Nephron (organoid): ENCODE results near the gene NTM.
A peak's percentile ranks its signal among the peaks of the same experiment; 100 is the strongest.

Experiments used
- H3K27ac Mint-ChIP-seq, 3 experiments: 2 replicates each; pipeline ENCODE4 v1.8.0; 2020; ENCODE audit warnings: mixed read lengths in 3 of 3, mild to moderate bottlenecking in 2 of 3, moderate library complexity in 1 of 3
- H3K27me3 Mint-ChIP-seq: 2 replicates; pipeline ENCODE4 v1.8.0; 2021; ENCODE audit warnings: low read depth, mild to moderate bottlenecking, moderate library complexity, mixed read lengths
- H3K36me3 Mint-ChIP-seq: 2 replicates; pipeline ENCODE4 v1.8.0; 2020; ENCODE audit warnings: low read depth, mixed read lengths
- H3K4me1 Mint-ChIP-seq: 2 replicates; pipeline ENCODE4 v1.8.0; 2020; ENCODE audit warnings: mixed read lengths
- H3K4me3 Mint-ChIP-seq, 3 experiments: 2 replicates each; pipeline ENCODE4 v1.8.0; 2020; ENCODE audit warnings: mild to moderate bottlenecking in 3 of 3, mixed read lengths in 3 of 3, moderate library complexity in 2 of 3
- H3K9me3 Mint-ChIP-seq: 2 replicates; pipeline ENCODE4 v1.8.0; 2020; ENCODE audit warnings: mixed read lengths
- CTCF ChIP-seq, 3 experiments: fragments of 200-600 bp; sonication (generic); IDR thresholded peaks; one replicate each; pipeline ENCODE4 v1.5.0; 2021; ENCODE audit warnings: antibody characterized with exemption in 3 of 3; ENCODE audit not compliant: unreplicated experiment in 3 of 3

Gene NTM

GRCh38 chr11:131924457-131925201 is 554.2 kb downstream of the NTM start:
- Mint-ChIP-seq H3K27ac (peak overlapping the region; percentile 74 to 91 (median 87)), H3K36me3 (peaks cover 4% of the 10 kb centered on the region), H3K27me3 (peaks cover 5% of the 10 kb centered on the region), H3K4me1 (peaks cover 24% of the 10 kb centered on the region), H3K9me3 (no peaks in the 10 kb centered on the region), H3K4me3 (peak overlapping the region in 1 of 3 experiments; percentile 13)
- TF ChIP-seq CTCF (IDR thresholded peaks at IDR 0.05; ENCODE audit: unreplicated experiment in 3 of 3) = no peak

- Mint-ChIP-seq H3K27me3 (no peaks in the 10 kb centered on the region), H3K4me1 (peaks cover 24% of the 10 kb centered on the region), H3K4me3 (no peak overlapping the region), H3K27ac (no peak overlapping the region), H3K36me3 (peaks cover 4% of the 10 kb centered on the region), H3K9me3 (no peaks in the 10 kb centered on the region)
- TF ChIP-seq CTCF (IDR thresholded peaks at IDR 0.05; ENCODE audit: unreplicated experiment in 3 of 3) = no peak
These were observed 555.4 kb downstream of the NTM start for GRCh38 chr11:131925829-131926228.

GRCh38 chr11:131928992-131929391 is 558.6 kb downstream of the NTM start:
- Mint-ChIP-seq H3K9me3 (no peaks in the 10 kb centered on the region), H3K36me3 (no peaks in the 10 kb centered on the region), H3K4me3 (no peak overlapping the region), H3K27ac (peak overlapping the region in 1 of 3 experiments; percentile 3), H3K4me1 (peaks cover 12% of the 10 kb centered on the region), H3K27me3 (no peaks in the 10 kb centered on the region)
- TF ChIP-seq CTCF (IDR thresholded peaks at IDR 0.05; ENCODE audit: unreplicated experiment in 3 of 3) = no peak

GRCh38 chr11:131932584-131933325 is 562.3 kb downstream of the NTM start:
- H3K36me3 Mint-ChIP-seq = no peaks in the 10 kb centered on the region
- TF ChIP-seq CTCF (IDR thresholded peaks at IDR 0.05; ENCODE audit: unreplicated experiment in 3 of 3) = no peak
- no peaks in the 10 kb centered on the region for H3K4me1 Mint-ChIP-seq
- no peaks in the 10 kb centered on the region for H3K9me3 Mint-ChIP-seq
- peaks cover 6% of the 10 kb centered on the region for H3K27me3 Mint-ChIP-seq
- no peak overlapping the region for H3K4me3 Mint-ChIP-seq
- H3K27ac Mint-ChIP-seq = no peak overlapping the region

- no peaks in the 10 kb centered on the region for H3K4me1 Mint-ChIP-seq
These were observed 563.6 kb downstream of the NTM start for GRCh38 chr11:131934006-131934405.

More at GRCh38 chr11:131934006-131934405, 563.6 kb downstream of the NTM start:
- peaks cover 6% of the 10 kb centered on the region for H3K27me3 Mint-ChIP-seq
- H3K9me3 Mint-ChIP-seq = no peaks in the 10 kb centered on the region
- H3K36me3 Mint-ChIP-seq = no peaks in the 10 kb centered on the region
- no peak overlapping the region for H3K4me3 Mint-ChIP-seq
- no peak for TF ChIP-seq CTCF (IDR thresholded peaks at IDR 0.05; ENCODE audit: unreplicated experiment in 3 of 3)
- no peak overlapping the region for H3K27ac Mint-ChIP-seq
